Gastroesophageal sphincter (tissue), 4 donors: ENCODE results near the gene PACS1. TPM values are rescaled to one million over a fixed set of nuclear protein-coding genes. Genes with fewer than 3 reads are reported as not detected.

Experiments used
- ATAC-seq: fragments of 150-250 bp; one replicate; pipeline ENCODE4 v1.9.1; 2016; ENCODE audit warnings: mild to moderate bottlenecking, moderate library complexity
- H3K27ac ChIP-seq, 4 donors: fragments of 200-600 bp; sonication (generic) in 3 of 4; 1 replicate in 3 of 4; 2 replicates in 1 of 4; pipeline ENCODE4 v1.5.1; 2016 to 2019
- H3K27me3 ChIP-seq: fragments of 200-600 bp; sonication (generic); one replicate; pipeline ENCODE4 v1.5.1; 2019
- H3K36me3 ChIP-seq, 2 donors: fragments of 200-600 bp; sonication (generic); one replicate each; pipeline ENCODE4 v1.5.1; 2019; ENCODE audit warnings: control low read depth in 1 of 2
- H3K4me1 ChIP-seq, 3 donors: fragments of 200-600 bp; sonication (generic); 1 replicate in 2 of 3; 2 replicates in 1 of 3; pipeline ENCODE4 v1.5.1; 2016 to 2019; ENCODE audit warnings: control low read depth in 2 of 3
- H3K4me3 ChIP-seq, 2 donors: fragments of 200-600 bp; sonication (generic); one replicate each; pipeline ENCODE4 v1.5.1; 2019; ENCODE audit warnings: mild to moderate bottlenecking in 1 of 2, moderate library complexity in 1 of 2
- H3K9me3 ChIP-seq, 3 donors: fragments of 200-600 bp; sonication (generic); one replicate each; pipeline ENCODE4 v1.5.1; 2017 to 2019; ENCODE audit warnings: control low read depth in 2 of 3
- CTCF ChIP-seq, 4 experiments: fragments of 200-600 bp in 2 of 4; fragments of 450-650 bp in 2 of 4; sonication (generic) in 1 of 4; IDR thresholded peaks; one replicate each; pipeline ENCODE4 v1.5.1; 2017 to 2019; ENCODE audit warnings: antibody characterized with exemption in 4 of 4, mild to moderate bottlenecking in 2 of 4, moderate library complexity in 2 of 4
- EP300 ChIP-seq: sonication (generic); formaldehyde crosslinking; IDR thresholded peaks from one replicate; pipeline ENCODE4 v1.6.1; 2017; ENCODE audit warnings: antibody characterized with exemption, mild to moderate bottlenecking
- POLR2A ChIP-seq, 2 donors: fragments of 450-650 bp; IDR thresholded peaks; one replicate each; pipeline ENCODE4 v1.6.1; 2017; ENCODE audit warnings: antibody characterized with exemption in 2 of 2, mild to moderate bottlenecking in 2 of 2, moderate library complexity in 1 of 2
- POLR2AphosphoS5 ChIP-seq: sonication (generic); formaldehyde crosslinking; IDR thresholded peaks from one replicate; pipeline ENCODE4 v1.6.1; 2017; ENCODE audit warnings: antibody characterized with exemption
- WGBS, 2 donors: methylation state at CpG; one replicate each; pipeline ENCODE4 v1.1.5; 2018; ENCODE audit warnings: low coverage in 1 of 2; 5-methylcytosine and 5-hydroxymethylcytosine counted together
- total RNA-seq, 4 donors: library from RNA; depleted of rRNA; stranded (reverse); fragments of >200 nt; gene quantifications; one replicate each; pipeline ENCODE4 v1.1.0, GENCODE V29; 2016

Gene PACS1
- total RNA-seq, 4 donors from 2014 or later, result 32.7 to 81.8 (median 38.2) TPM

GRCh38 chr11:66055021-66055420 lies 15.1 kb upstream of the PACS1 start:
- Histone ChIP-seq H3K36me3 (peaks cover 0 to 64% of the 10 kb centered on the region in 2 donors), H3K27ac (no peak overlapping the region), H3K4me1 (peaks cover 0 to 41% (median 16%) of the 10 kb centered on the region in 3 donors), H3K9me3 (no peaks in the 10 kb centered on the region), H3K27me3 (no peaks in the 10 kb centered on the region), H3K4me3 (no peak overlapping the region)
- WGBS, 2 donors, result 100% methylated on average over 1 of the region's 7 CpGs; no CpG with 5 or more reads in 1 of the 2 donors
- TF ChIP-seq EP300, result no peak
- no peak for TF ChIP-seq CTCF (IDR thresholded peaks at IDR 0.05)
- no peak for TF ChIP-seq POLR2A (IDR thresholded peaks at IDR 0.05)
- no peak for TF ChIP-seq POLR2AphosphoS5
- ATAC-seq, result no peak

GRCh38 chr11:66056501-66056900 lies 13.6 kb upstream of the PACS1 start:
- Histone ChIP-seq H3K4me1 (peaks cover 0 to 33% (median 11%) of the 10 kb centered on the region in 3 donors), H3K27me3 (no peaks in the 10 kb centered on the region), H3K9me3 (no peaks in the 10 kb centered on the region), H3K27ac (no peak overlapping the region), H3K36me3 (peaks cover 0 to 78% of the 10 kb centered on the region in 2 donors), H3K4me3 (no peak overlapping the region)
- WGBS, 2 donors, result 36 to 90% methylated on average over 2 to 7 of the region's 7 CpGs
- TF ChIP-seq CTCF (IDR thresholded peaks at IDR 0.05), result no peak
- no peak for TF ChIP-seq POLR2A (IDR thresholded peaks at IDR 0.05)
- no peak for TF ChIP-seq POLR2AphosphoS5
- TF ChIP-seq EP300, result no peak
- ATAC-seq, result no peak

GRCh38 chr11:66059966-66060680 lies 9.9 kb upstream of the PACS1 start:
- Histone ChIP-seq H3K4me1 (peaks cover 0 to 4% (median 0%) of the 10 kb centered on the region in 3 donors), H3K4me3 (no peak overlapping the region), H3K27me3 (no peaks in the 10 kb centered on the region), H3K9me3 (no peaks in the 10 kb centered on the region), H3K27ac (no peak overlapping the region), H3K36me3 (peaks cover 7 to 100% of the 10 kb centered on the region in 2 donors)
- 69 to 75% methylated on average over 7 to 8 of the region's 8 CpGs for WGBS, 2 donors
- no peak for TF ChIP-seq CTCF (IDR thresholded peaks at IDR 0.05)
- no peak for TF ChIP-seq POLR2AphosphoS5
- ATAC-seq, result no peak

- Histone ChIP-seq H3K4me1 (no peaks in the 10 kb centered on the region), H3K27me3 (no peaks in the 10 kb centered on the region), H3K9me3 (no peaks in the 10 kb centered on the region), H3K36me3 (peaks cover 7 to 100% of the 10 kb centered on the region in 2 donors), H3K27ac (no peak overlapping the region), H3K4me3 (no peak overlapping the region)
- TF ChIP-seq POLR2AphosphoS5 (no peak), CTCF (IDR thresholded peaks at IDR 0.05) (no peak), POLR2A (IDR thresholded peaks at IDR 0.05) (no peak), EP300 (no peak)
- ATAC-seq, result no peak
- WGBS, 2 donors, result 64 to 71% methylated on average over 5 to 6 of the region's 6 CpGs
Measured at GRCh38 chr11:66061268-66061667, 8.8 kb upstream of the PACS1 start.

GRCh38 chr11:66062408-66062807 lies 7.7 kb upstream of the PACS1 start:
- no peak overlapping the region for H3K4me3 ChIP-seq
- H3K27me3 ChIP-seq, result no peaks in the 10 kb centered on the region
- peaks cover 7 to 100% of the 10 kb centered on the region in 2 donors for H3K36me3 ChIP-seq
- no peaks in the 10 kb centered on the region for H3K4me1 ChIP-seq
- whole genome bisulfite sequencing, 2 donors, result 95 to 100% methylated on average over 2 of the region's 2 CpGs
- no peaks in the 10 kb centered on the region for H3K9me3 ChIP-seq
- H3K27ac ChIP-seq, result no peak overlapping the region
- TF ChIP-seq POLR2AphosphoS5 (no peak), EP300 (no peak), POLR2A (IDR thresholded peaks at IDR 0.05) (no peak), CTCF (IDR thresholded peaks at IDR 0.05) (no peak)
- no peak for ATAC-seq
